SH-SY5Y (cell line): ENCODE results near the gene LRIG2.

Experiments
- GATA2 ChIP-seq: IDR thresholded peaks from 2 replicates; pipeline ENCODE4 v1.6.1; 2011; ENCODE audit warnings: mild to moderate bottlenecking, low read depth, low read length
- GATA3 ChIP-seq: IDR thresholded peaks from 2 replicates; pipeline ENCODE4 v1.6.1; 2011; ENCODE audit warnings: low read depth, mild to moderate bottlenecking, low read length, moderate library complexity

Gene LRIG2

DNA sequence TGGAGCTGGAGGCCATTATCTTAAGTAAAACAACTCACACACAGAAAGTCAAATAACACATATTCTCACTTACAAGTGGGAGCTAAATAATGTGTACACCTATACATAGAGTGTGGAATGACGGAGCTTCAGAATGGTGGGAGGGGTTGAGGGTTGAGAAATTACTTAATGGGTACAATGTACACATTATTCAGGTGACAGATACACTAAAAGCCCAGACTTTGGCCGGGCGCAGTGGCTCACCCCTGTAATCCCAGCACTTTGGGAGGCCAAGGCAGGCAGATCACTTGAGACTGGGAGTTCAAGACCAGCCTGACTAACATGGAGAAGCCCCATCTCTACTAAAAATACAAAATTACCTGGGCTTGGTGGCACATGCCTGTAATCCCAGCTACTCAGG lies 24.9 kb upstream of the LRIG2 start:
- TF ChIP-seq GATA3 = no peak
- TF ChIP-seq GATA2 = no peak

DNA sequence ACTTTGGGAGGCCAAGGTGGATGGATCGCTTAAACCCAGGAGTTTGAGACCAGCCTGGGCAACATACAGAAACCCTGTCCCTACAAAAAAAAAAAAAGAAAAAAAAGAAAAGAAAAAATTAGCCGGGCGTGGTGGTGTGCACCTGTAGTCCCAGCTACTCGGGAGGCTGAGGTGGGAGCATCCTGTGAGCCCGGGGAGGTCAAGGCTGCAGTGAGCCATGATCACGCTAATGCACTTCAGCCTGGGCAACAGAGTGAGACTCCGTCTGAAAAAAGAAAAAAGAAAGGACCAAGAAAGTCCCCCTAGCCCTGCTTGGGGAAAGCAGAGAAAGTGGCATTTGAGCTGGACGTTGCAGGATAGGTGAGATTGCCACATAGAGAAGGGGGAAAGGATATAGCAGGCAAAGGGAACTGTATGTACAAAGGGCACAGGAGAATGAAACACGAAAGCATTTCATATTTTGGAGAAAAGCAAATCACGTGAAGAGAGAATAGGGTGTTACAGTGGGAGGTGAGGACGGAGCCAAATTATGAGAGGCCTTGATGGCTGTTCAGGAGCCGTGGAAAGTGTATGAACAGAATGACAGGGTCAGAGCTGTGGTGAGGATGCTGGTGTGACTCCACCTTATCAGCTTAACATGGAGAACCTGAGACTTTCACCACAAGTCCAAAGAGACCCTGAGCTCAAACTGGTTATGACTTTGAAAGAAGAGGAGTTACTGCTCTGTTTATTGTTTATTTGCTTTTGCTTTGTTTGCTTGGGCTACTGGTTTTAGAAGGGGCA lies 19.5 kb upstream of the LRIG2 start:
- TF ChIP-seq GATA3 = no peak
- no peak for TF ChIP-seq GATA2

- TF ChIP-seq GATA2 (no peak), GATA3 (no peak)
Measured at GRCh38 chr1:113055570-113055969, 17.4 kb upstream of the LRIG2 start.

- TF ChIP-seq GATA3 (no peak), GATA2 (no peak)
Measured at GRCh38 chr1:113057006-113057405, 16.0 kb upstream of the LRIG2 start.

DNA sequence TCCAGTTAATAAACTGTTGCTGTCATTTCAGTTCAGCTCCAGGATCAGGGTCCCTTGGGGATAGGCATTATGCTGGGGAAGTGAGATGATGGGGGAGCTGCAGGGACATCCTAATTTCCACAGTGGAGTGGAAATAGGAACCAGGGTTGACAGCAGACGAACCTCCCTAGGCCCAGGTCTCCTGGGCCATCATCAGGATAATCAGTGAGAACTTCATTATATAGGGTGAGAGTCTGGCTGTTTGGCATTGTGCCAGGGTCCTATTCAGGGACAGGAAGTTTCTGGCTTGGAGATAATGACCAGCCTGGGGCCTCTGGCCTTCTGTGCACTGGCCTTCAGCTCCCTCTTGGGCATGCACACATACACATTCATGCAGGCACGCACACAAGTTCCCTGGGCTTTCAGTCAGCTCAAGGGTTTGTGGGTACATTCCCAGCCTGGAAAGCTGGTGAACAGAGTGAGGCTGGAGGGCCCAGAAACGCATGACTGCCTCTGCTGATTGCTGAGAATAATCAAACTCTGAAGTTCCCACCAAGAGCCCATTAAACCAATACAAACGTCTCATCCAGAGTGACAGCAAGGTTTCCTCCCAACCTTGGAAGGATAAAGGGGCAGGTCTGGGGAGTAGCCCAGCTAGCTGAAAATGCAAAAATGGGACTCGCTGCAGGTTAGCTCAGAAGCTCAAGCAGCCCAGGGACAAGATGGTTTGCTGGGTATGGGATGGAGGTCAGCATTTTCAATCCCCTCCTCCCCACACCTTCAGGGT lies 13.9 kb upstream of the LRIG2 start:
- TF ChIP-seq GATA2 = peak; percentile 67
- TF ChIP-seq GATA3 = no peak

DNA sequence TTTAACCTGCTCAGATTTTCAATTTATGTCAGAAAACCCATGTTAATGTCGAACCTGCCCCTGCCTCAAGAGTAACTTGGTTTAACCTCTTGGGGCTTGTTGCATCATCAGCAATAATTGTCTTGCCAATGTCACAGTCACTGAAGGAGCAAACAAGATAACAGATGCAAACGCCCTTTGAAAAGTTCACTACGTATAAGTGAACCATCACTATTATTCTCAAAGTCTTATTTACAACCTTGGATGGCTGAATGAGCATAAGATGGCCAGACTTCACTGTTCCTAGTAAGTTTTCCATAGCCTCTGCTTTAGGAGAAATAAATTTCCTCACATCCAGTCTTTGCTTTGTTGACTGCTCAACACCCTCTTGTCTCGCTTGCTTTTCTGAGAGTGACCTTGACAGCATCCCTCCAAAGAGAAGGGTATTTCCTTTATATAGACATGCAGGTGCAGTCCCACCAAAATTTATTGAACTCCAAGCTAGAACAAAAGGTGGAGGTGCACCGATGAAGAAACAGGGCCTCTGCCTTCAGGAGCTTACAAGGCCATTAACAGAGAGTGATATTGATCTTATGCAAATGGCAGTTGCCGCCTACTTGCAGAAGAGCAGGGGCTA lies 749 bp upstream of the LRIG2 start:
- TF ChIP-seq GATA3 (peak; percentile 57; the same call in 1 of the 2 replicates), GATA2 (peak; percentile 96)

DNA sequence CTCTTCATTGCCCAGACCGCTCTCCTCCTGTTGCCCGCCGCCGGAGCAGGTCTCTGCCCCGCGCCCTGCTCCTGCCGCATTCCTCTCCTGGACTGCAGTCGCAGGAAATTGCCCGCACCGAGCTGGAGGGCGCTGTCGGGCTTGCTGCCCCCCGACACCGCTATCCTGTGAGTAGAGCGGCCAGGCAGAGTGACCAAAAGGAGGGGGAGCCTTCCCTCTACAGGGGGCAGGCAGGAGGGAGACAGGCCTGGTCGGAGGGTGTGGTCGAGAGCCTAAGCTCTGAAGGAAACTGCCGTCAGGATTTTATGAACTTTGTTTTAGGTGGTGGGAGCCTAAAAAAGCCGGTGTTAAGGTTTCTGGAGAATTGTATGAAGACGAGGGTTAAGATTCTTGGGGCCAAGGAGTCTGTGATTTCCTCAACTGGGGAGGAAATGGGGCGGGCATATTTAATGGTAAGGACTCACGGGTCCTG lies 517 bp downstream of the LRIG2 start:
- no peak for TF ChIP-seq GATA2
- TF ChIP-seq GATA3 = no peak

DNA sequence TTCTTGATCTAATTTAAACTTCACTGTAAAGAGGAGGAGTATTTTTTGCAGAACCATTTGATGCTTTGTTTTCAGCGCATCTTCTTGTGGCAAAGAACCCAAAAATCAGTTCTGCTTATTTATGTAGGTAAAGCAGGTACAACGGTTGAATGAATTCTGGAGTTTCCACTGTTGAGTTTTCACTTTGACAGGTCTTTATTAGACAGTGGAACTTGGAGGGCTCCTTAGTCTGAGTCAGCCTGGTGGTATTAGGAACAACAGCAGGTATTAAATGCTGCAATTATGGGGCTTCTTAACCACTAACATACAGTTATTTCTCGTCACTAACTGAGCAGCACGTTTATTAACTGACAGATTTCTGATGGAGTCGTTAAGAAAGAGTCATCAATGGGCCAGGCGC lies 1.2 kb downstream of the LRIG2 start:
- TF ChIP-seq GATA2 = no peak
- TF ChIP-seq GATA3 = no peak

DNA sequence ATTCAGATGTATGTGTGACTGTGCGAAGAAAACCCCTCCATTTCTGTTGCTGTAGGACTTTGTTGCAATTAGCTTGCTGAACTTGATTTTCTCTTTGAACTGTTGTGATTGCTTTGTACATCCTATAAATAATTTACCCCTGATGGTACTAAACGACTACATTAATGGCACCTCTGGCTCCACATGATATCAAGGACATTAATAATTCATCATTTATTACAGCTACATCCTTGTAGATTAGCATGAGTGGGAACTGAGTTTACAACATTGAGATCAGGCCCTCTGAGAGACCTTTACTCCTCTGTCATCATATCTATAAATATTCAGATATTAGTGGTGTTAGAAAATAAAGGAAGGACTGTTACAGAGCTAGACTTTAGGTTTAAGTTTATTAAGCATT lies 13.5 kb downstream of the LRIG2 start:
- TF ChIP-seq GATA2 = no peak
- TF ChIP-seq GATA3 = no peak

DNA sequence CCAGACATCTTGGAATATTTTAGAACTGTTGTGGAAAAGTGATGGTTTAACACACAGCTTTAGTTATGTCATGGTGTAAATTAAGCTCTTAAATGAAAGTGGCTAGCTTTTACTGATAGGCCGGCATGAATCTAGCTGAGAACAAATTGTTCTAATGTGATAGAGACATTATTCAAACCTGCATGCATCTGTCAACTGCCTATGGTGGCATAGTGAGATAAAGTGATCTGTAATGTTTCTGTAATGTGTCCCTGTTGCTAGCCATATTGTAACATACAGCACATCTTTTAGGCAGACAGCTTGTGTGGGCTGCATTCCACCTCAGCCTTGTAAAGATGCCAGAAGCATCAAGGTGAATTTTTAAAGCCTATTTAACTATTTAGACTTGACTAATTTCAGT lies 16.0 kb downstream of the LRIG2 start:
- TF ChIP-seq GATA2 (no peak), GATA3 (no peak)

- TF ChIP-seq GATA3 (no peak), GATA2 (no peak)
Measured at GRCh38 chr1:113090051-113090450, 17.1 kb downstream of the LRIG2 start.

DNA sequence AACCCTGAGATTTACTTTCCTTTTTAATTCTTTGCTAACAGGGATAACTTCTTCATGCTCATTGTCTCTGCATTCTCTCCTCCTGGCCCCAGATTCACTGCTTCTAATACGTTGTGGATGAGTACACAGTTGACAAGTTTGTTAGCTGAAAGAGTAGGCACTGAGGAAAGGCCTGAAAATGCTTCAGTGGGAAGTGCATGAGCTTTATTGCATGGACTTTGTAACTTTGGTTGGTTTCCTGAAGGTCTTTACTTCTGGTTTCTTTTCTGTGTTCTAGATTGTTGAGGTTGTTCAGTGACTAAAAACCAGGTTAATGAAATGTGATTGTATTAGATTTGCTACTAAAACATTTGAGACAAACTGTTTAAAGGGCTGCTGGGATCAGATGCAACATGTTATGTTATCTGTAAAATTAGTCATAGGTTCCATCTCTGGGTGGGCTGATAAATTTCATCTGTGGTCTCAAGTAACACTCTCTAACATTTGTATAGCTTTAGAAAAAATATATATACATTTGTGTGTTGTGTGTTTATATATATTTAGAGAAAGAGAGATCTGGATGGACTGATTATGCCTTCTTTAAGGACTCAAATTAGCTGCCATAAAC lies 19.1 kb downstream of the LRIG2 start:
- TF ChIP-seq GATA2 (no peak), GATA3 (no peak)

DNA sequence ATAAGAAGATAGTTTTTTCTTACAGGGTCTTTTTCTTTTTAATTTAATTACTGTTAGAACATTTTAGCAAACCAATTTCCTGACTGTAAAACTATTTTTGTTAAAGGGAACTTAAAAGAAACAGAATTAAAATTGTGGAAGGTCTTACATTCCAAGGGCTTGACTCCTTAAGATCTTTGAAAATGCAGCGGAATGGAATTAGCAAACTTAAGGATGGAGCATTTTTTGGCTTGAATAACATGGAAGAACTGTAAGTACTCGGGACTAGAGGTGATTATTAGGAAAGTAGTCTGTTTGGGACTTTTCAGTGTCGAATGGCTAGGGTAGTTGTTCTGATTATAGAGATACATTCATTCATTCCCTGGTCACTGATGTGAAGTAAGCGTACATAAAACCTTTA lies 21.5 kb downstream of the LRIG2 start:
- TF ChIP-seq GATA3 (no peak), GATA2 (no peak)

DNA sequence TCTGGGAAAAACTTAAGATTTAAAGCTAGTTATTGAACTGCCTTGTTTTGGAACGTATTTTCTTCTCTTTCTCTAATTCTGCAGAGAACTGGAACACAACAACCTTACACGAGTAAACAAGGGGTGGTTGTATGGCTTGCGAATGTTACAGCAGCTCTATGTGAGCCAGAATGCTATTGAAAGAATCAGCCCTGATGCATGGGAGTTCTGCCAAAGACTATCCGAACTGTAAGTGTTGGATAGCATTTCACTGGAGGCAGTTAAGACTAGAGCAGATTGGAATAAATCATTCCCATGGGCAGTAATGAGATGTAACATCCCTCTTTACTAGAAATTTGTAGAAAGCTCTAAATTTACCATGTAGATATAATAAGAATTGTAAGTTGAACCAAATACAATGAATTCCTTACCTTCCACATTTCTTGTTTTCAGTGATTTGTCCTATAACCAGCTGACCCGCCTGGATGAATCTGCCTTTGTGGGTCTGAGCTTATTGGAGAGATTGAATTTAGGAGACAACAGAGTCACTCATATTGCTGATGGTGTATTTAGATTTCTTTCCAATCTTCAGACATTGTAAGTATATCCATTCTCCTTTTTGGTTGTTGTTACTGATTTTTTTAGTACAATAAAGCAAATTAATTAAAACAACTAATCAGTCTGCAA lies 22.9 kb downstream of the LRIG2 start:
- TF ChIP-seq GATA2 (no peak), GATA3 (no peak)

DNA sequence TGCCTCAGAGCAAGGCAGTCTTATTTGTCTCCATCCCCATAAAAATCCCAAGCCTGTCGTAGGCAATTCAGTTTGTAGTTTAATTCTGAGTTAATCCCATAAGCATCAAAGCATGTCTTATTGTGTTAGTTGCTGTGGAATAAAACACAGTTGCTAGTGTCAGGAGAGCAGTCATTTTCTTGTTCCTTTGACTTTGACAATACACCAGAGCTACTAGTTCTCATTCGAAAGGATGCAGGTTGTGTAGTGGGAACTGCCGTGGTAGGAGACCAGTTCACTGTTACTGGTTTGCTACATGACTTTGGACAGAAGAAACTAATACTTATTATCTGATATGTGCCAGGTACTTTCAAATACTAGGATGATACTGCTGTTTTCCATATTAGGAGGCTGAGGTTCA lies 23.5 kb downstream of the LRIG2 start:
- no peak for TF ChIP-seq GATA2
- no peak for TF ChIP-seq GATA3
